Panc1 (cell line): ENCODE results near the gene COL23A1. TPM values are rescaled to one million over a fixed set of nuclear protein-coding genes. Genes with fewer than 3 reads are reported as not detected.

Experiments used
- ATAC-seq: fragments of 200-7000 bp; cut with Tn5 transposase; 2 replicates; pipeline ENCODE4 v1.9.1; 2020; ENCODE audit warnings: mild to moderate bottlenecking, moderate library complexity
- BruUV-seq: library from RNA; stranded (reverse); fragments of 400-500 nt; replicated peaks from 2 replicates; lab custom pipeline; 2021; lab: Mats Ljungman, UMichigan
- CTCF ChIA-PET: fragments of 300-600 bp; sonication (Branson Sonifier 250); formaldehyde crosslinking; loops from one replicate; lab custom pipeline; 2022; ENCODE audit warnings: antibody characterized with exemption; lab: Charles Lee
- POLR2A ChIA-PET: fragments of 300-600 bp; sonication (Branson Sonifier 250); formaldehyde crosslinking; loops from one replicate; lab custom pipeline; 2022; ENCODE audit warnings: antibody characterized with exemption; lab: Charles Lee
- DNase-seq: peaks from one replicate; pipeline ENCODE4 v3.0.0-alpha.2; 2010; ENCODE audit warnings: low read depth, low spot score
- H3K27ac ChIP-seq: 2 replicates; pipeline ENCODE4 v1.5.1; 2011; ENCODE audit warnings: mild to moderate bottlenecking, low read length, inconsistent platforms
- H3K27me3 ChIP-seq: fragments of 200-500 bp; sonication (Bioruptor generic); 2 replicates; pipeline ENCODE4 v1.6.0; 2014; ENCODE audit warnings: low read length, inconsistent platforms; ENCODE audit not compliant: control insufficient read depth, insufficient read depth
- H3K36me3 ChIP-seq: fragments of 200-500 bp; sonication (Bioruptor generic); 2 replicates; pipeline ENCODE4 v1.5.1; 2014; ENCODE audit warnings: inconsistent platforms, mild to moderate bottlenecking, low read length, moderate library complexity; ENCODE audit not compliant: control insufficient read depth, insufficient read depth
- H3K4me1 ChIP-seq: 2 replicates; pipeline ENCODE4 v1.5.1; 2011; ENCODE audit warnings: inconsistent platforms, mild to moderate bottlenecking, low read length, moderate library complexity; ENCODE audit not compliant: control insufficient read depth, insufficient read depth
- H3K4me3 ChIP-seq, 2 experiments: 2 replicates each; pipeline ENCODE4 v1.5.1; 2011 to 2012; ENCODE audit warnings: low read depth in 2 of 2, low read length in 2 of 2, mild to moderate bottlenecking in 2 of 2, inconsistent platforms in 1 of 2, moderate library complexity in 1 of 2
- H3K9me3 ChIP-seq: fragments of 200-500 bp; sonication (Bioruptor generic); 2 replicates; pipeline ENCODE4 v1.5.1; 2014; ENCODE audit warnings: low read depth, mild to moderate bottlenecking, inconsistent platforms, low read length, moderate library complexity; ENCODE audit not compliant: control insufficient read depth, insufficient read depth
- POLR2AphosphoS5 ChIP-seq: IDR thresholded peaks from 2 replicates; pipeline ENCODE4 v1.6.1; 2012; ENCODE audit warnings: mild to moderate bottlenecking, low read depth, low read length, moderate library complexity
- REST ChIP-seq, 2 experiments: IDR thresholded peaks; 2 replicates each; pipeline ENCODE4 v1.6.1; 2011 to 2012; ENCODE audit warnings: low read depth in 2 of 2, control low read depth in 1 of 2, low read length in 1 of 2, mild to moderate bottlenecking in 1 of 2, moderate library complexity in 1 of 2; ENCODE audit not compliant: insufficient read depth in 1 of 2
- SIN3A ChIP-seq: IDR thresholded peaks from 2 replicates; pipeline ENCODE4 v1.6.1; 2012; ENCODE audit warnings: low read depth, mild to moderate bottlenecking, low read length, moderate library complexity, borderline replicate concordance; ENCODE audit not compliant: insufficient read depth
- TCF7L2 ChIP-seq: IDR thresholded peaks from 2 replicates; pipeline ENCODE4 v1.6.1; 2011; ENCODE audit warnings: mild to moderate bottlenecking, low read depth, low read length, inconsistent platforms
- in situ Hi-C: cut with HindIII; loops from 2 replicates; pipeline ENCODE4 v1.10.0; 2016; ENCODE audit warnings: low sequenced_read_pairs, low pct_unique_long_range_greater_than_20kb
- intact Hi-C: fragments of 100-400 bp; cut with micrococcal nuclease; formaldehyde crosslinking; loops from one replicate; pipeline ENCODE4 v1.10.0; 2022; ENCODE audit not compliant: unreplicated experiment
- total RNA-seq: library from RNA; stranded (reverse); gene quantifications from one replicate; pipeline ENCODE4 v1.2.1, GENCODE V29; 2021; ENCODE audit not compliant: unreplicated experiment
- TF ChIP-seq, protein P1 (sequence below): fragments of 450-650 bp; IDR thresholded peaks from 2 replicates; pipeline ENCODE4 v1.5.1; 2017; ENCODE audit warnings: mild to moderate bottlenecking

COL23A1 gene
- total RNA-seq, 1 experiment from 2014 or later, result 0.05 TPM

- no TSS peak for BruUV-seq
- DNase-seq (no peak), ATAC-seq (no peak)
- 0 out of 2 replicates have a peak, but pooled peaks cover 2% of the 10 kb centered on the region for H3K27me3 ChIP-seq
- H3K27ac ChIP-seq, result no peak overlapping the region
- ChIA-PET CTCF (no interaction called here), POLR2A (no interaction called here)
- no peak overlapping the region for H3K4me3 ChIP-seq
- in situ Hi-C loops, result no loop called here
- TF ChIP-seq POLR2AphosphoS5, result no peak
- TF ChIP-seq, protein P1, sequence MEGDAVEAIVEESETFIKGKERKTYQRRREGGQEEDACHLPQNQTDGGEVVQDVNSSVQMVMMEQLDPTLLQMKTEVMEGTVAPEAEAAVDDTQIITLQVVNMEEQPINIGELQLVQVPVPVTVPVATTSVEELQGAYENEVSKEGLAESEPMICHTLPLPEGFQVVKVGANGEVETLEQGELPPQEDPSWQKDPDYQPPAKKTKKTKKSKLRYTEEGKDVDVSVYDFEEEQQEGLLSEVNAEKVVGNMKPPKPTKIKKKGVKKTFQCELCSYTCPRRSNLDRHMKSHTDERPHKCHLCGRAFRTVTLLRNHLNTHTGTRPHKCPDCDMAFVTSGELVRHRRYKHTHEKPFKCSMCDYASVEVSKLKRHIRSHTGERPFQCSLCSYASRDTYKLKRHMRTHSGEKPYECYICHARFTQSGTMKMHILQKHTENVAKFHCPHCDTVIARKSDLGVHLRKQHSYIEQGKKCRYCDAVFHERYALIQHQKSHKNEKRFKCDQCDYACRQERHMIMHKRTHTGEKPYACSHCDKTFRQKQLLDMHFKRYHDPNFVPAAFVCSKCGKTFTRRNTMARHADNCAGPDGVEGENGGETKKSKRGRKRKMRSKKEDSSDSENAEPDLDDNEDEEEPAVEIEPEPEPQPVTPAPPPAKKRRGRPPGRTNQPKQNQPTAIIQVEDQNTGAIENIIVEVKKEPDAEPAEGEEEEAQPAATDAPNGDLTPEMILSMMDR, result no peak
- no peak for TF ChIP-seq TCF7L2
- TF ChIP-seq REST (IDR thresholded peaks at IDR 0.05; ENCODE audit: insufficient read depth in 1 of 2, low read depth in 2 of 2, low read length in 1 of 2), result no peak
- no peak for TF ChIP-seq SIN3A
- H3K36me3 ChIP-seq, result no peaks in the 10 kb centered on the region
- no peaks in the 10 kb centered on the region for H3K4me1 ChIP-seq
- intact Hi-C loops, result no loop called here
- H3K9me3 ChIP-seq, result no peaks in the 10 kb centered on the region
Observed at GRCh38 chr5:178547753-178548415, 42.3 kb downstream of the COL23A1 start.

GRCh38 chr5:178547052-178547666 lies 43.0 kb downstream of the COL23A1 start:
- ATAC-seq (no peak), DNase-seq (no peak)
- ChIA-PET POLR2A (no interaction called here), CTCF (no interaction called here)
- TF ChIP-seq REST (IDR thresholded peaks at IDR 0.05; ENCODE audit: insufficient read depth in 1 of 2, low read depth in 2 of 2, low read length in 1 of 2) (no peak), POLR2AphosphoS5 (no peak), SIN3A (no peak)
- Histone ChIP-seq H3K27ac (no peak overlapping the region), H3K4me1 (no peaks in the 10 kb centered on the region), H3K4me3 (no peak overlapping the region), H3K27me3 (0 out of 2 replicates have a peak, but pooled peaks cover 1% of the 10 kb centered on the region), H3K9me3 (no peaks in the 10 kb centered on the region), H3K36me3 (no peaks in the 10 kb centered on the region)
- in situ Hi-C loops (no loop called here), intact Hi-C loops (no loop called here)
- no TSS peak for BruUV-seq
